Stimulated activated CD8-positive, alpha-beta memory T cell treated with anti-CD3 and anti-CD28 coated beads, Interleukin-4, amount 100 ng/mL, for 24 hours (primary cell): ENCODE data around the gene ADAMTS6.
"Not testable (repeated sequence)": the region's sequence is repeated elsewhere in the genome, so short reads cannot be mapped to it uniquely, and the experiment has no call there.

Experiments
- DNase-seq: peaks from one replicate; pipeline ENCODE4 v3.0.0-alpha.2; 2020; ENCODE audit warnings: low read depth

The ADAMTS6 gene, protein sequence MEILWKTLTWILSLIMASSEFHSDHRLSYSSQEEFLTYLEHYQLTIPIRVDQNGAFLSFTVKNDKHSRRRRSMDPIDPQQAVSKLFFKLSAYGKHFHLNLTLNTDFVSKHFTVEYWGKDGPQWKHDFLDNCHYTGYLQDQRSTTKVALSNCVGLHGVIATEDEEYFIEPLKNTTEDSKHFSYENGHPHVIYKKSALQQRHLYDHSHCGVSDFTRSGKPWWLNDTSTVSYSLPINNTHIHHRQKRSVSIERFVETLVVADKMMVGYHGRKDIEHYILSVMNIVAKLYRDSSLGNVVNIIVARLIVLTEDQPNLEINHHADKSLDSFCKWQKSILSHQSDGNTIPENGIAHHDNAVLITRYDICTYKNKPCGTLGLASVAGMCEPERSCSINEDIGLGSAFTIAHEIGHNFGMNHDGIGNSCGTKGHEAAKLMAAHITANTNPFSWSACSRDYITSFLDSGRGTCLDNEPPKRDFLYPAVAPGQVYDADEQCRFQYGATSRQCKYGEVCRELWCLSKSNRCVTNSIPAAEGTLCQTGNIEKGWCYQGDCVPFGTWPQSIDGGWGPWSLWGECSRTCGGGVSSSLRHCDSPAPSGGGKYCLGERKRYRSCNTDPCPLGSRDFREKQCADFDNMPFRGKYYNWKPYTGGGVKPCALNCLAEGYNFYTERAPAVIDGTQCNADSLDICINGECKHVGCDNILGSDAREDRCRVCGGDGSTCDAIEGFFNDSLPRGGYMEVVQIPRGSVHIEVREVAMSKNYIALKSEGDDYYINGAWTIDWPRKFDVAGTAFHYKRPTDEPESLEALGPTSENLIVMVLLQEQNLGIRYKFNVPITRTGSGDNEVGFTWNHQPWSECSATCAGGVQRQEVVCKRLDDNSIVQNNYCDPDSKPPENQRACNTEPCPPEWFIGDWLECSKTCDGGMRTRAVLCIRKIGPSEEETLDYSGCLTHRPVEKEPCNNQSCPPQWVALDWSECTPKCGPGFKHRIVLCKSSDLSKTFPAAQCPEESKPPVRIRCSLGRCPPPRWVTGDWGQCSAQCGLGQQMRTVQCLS (N-terminal part only)

DNA sequence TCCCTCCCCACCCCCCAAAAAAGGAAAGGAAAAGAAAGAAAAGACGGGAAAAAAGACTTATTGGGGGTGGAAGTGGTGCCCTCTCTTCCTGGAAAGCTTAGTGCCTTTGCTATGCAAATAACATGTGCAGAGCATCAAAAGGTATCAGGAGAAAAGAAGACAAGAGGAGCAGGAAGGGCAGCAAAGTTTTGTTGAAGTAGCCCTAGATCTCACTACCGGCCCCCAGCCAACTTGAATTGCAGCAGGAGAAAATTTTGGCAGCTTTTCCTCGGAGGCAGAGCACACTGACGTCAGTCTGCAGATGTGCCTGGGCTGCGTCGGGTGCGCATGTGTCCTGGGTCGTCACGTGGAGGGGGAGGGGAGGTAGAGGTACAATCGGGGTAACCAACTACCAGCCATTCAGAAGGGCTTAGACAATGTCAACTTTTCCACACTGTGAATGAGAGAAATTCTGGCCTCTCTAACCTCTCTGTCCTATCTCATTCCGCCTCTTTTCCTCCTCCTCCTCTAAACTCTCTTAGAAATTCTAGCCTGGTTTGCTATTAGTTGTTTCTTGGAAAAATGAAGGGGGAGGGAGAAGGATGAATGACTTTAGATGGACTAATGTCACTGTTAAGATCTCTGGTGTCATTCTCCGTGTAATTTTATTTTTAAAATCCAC, at the start of gene ADAMTS6:
TSS of gene ADAMTS6 (minus strand) at position 286 of the 661 bp plus-strand sequence. CDS start 8,247 bp downstream, outside the sequence.
- peak; percentile 68 for DNase-seq

DNA sequence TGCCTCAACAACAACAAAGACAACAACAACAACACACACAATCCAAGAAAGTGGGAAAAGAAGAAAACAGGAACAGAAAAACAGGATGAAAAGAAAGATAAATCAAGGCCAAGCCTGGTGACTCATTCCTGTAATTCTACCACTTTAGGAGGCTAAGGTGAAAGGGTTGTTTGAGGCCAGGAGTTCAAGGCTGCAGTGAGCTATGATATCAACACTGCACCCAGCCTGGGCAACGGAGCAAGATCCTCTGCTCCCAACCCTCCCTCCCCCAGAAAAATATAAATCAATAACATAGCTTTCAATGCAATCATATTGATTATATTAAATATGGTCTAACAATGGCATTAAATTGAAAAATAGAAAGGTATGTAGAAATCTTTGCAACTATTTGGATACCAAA, 49.2 kb upstream of the ADAMTS6 start:
- no peak for DNase-seq

DNA sequence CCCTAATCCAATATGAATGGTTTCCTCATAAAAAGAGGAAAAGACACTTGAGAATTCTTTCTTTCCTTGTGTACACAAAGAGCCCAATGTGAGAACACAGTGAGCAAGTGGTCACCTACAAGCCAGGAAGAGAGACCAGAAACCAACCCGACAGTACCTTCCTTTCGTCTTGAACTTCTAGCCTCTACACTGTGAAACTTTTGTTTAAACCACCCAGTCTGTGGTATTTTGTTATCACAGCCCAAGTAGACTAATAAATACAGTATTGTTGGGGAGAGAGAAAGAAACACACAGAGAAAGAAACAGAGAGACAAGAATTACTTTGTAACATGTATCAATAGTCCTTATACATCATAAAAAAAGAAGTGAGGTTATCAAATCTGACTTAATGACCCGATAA, 44.0 kb upstream of the ADAMTS6 start:
- DNase-seq: no peak

DNA sequence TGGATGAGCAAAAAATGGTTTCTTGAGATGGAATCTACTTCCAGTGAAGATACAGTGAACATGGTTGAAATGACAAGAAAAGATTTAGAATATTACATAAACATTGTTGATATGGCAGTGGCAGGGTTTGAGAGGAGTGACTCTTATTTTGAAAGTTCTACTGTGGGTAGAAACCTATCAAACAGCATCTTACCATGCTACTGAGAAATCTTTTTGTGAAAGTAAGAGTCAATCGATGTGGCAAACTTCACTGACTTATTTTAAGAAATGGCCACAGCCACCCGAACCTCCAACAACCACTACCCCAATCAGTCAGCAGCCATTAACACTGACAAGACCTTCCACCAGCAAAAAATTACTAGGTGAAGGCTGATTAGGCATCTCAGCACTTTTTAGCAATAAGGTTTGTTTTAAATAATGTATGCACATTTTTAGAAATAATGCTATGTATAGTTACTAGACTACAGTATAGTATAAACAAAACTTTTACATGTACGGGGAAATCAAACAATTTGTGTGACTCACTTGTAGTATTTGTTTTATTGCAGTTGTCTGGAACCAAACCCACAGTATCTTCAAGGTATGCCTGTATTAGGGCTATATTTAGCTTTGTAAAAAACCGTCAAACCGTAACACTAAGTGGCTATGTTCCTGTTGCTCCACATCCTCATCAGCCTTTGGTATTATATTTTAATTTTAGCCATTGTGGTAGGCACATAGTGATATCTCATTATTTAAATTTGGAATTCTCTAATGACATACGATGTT, 30.6 kb upstream of the ADAMTS6 start:
- no peak for DNase-seq

DNA sequence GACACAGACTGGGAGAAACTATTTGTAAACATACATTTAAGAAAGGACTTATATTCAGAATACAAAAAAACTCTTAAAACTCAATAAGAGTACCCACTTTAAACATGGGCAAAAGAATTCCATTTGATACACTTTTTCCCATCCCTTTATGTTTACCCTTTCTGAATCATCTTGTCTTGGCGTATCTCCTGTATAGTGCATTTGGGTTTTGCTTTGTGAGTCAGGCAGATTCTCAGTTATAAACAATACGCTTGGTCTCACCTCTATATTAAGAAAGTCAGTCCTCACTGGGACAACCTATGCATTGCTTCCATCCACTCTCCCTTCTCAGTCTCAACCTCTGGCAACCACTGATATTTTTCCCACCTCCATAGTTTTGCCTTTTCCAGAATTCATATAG, 27.3 kb upstream of the ADAMTS6 start:
- DNase-seq: no peak

DNA sequence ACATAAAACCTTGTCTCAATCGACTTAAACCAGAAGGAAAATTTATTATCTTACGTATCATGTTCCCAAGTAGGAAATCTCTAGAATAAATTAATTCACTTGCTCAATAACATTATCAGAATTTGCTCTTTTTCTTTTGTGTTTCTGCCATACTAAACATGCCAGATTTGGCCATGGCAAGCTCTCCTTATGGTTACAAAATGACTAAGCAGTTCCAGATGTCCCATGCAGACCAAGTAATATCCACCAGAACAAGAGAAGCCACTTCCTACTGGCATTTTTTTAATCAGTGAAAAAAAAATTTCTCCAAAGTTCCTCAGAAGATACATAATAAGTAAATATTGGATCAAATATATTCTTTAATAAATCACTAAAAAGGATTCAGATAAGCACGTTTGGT, 25.2 kb upstream of the ADAMTS6 start:
- no peak for DNase-seq

DNA sequence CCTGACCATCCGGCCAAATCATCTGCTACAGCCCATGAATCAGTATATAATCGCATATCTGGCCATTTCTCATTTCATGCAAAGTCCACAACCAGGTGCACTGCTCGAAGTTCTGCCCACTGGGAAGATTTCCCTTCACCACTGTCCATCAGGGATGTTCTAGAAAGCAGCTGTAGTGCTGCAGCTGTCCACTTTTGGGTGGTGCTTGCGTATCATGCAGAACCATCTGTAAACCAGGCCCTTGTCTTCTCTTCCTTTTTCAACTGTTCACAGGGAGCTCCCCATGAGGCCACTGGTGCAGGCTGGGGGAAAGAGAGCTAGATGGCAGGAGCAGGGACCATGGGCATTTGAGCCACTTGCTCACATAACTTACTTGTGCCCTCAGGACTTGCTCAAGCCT, 7.4 kb upstream of the ADAMTS6 start:
- DNase-seq: no peak

DNA sequence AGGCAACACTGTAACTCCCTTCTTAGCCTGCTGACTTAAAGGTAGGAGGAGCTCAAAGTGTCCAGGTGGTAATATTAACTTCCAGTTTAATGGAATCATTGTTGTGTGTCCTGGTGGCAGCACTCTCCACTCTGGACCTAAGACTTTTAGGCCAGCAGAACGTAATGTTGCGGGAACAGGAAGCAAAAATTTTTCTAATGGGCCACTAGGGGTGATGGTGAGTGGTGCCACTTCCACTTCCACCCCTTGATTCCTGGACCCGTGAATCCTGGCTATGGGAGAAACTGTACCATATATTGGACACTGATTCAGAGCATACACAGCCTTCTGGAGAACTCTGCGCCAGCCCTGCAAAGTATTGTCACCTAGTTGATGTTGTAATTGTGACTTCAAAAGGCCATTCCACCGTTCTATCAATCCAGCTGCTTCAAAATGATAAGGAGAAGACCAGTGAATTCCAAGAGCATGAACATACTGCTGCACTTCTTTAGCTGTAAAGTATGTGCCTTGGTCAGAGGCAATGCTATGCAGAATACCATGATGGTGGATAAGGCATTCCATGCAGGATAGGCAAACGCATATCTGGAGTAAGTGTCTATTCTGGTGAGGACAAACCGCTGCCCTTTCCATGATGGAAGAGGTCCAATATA, 6.4 kb upstream of the ADAMTS6 start:
- not testable (repeated sequence) for DNase-seq

DNA sequence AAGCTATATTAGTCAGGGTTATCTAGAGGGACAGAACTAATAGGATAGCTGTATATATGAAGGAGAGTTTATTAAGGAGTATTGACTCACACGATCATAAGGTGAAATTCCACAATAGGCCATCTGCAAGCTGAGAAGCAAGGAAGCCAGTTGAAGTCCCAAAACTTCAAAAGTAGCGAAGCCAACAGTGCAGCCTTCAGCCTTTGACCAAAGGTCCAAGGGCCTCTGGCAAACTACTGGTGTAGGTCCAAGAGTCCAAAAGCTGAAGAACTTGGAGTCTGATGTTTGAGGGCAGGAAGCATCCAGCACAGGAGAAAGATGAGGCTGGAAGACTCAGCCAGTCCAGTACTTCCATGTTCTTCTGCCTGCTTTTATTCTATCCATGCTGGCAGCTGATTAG, 5.1 kb upstream of the ADAMTS6 start:
- DNase-seq: not testable (repeated sequence)

DNA sequence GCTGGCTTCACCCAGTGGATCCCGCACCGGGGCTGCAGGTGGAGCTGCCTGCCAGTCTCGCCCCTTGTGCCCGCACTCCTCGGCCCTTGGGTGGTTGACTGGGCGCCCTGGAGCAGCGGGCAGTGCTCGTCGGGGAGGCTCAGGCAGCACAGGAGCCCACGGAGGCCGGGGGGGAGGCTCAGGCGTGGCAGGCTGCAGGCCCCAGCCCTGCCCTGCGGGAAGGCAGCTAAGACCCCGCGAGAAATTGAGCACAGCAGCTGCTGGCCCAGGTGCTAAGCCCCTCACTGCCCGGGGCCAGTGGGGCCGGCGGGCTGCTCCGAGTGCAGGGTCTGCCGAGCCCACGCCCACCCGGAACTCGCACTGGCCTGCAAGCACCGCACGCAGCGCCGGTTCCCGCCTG, 3.7 kb upstream of the ADAMTS6 start:
- no peak for DNase-seq

DNA sequence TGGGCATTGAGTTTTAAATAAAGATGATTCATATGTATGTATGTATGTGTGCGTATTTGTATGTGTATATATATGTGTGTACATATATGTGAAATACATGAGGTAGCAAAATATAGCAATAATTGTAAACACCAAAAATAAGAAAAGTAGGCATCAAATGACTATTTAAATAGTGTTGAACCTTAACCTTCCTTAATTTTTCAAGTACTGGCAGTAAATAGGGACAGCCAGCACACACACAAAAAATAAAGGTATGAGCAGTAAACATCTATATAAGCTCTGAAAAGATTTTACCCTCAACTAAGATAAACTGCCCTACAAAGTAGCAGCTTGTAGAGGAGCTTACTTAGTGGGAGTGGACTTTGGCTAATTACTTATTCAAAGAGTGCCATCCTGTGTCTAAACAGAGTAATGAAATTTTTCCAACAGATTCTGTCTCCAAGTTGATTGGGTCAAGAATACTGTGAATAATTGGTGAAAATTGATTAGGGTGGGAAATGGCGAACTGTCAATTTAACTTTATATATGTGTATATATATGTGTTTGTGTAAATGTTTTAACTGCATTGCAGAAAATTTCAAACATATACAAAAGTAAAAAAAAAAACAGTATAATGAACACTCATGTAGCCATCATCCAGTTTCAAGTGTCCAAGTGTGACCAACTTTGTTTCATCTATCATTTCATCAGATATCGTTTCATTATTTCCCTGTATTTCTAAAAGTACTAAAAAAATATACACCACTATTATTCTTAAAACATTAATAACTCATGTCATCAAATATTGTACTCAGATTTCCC, 2.0 kb upstream of the ADAMTS6 start:
- no peak for DNase-seq

DNA sequence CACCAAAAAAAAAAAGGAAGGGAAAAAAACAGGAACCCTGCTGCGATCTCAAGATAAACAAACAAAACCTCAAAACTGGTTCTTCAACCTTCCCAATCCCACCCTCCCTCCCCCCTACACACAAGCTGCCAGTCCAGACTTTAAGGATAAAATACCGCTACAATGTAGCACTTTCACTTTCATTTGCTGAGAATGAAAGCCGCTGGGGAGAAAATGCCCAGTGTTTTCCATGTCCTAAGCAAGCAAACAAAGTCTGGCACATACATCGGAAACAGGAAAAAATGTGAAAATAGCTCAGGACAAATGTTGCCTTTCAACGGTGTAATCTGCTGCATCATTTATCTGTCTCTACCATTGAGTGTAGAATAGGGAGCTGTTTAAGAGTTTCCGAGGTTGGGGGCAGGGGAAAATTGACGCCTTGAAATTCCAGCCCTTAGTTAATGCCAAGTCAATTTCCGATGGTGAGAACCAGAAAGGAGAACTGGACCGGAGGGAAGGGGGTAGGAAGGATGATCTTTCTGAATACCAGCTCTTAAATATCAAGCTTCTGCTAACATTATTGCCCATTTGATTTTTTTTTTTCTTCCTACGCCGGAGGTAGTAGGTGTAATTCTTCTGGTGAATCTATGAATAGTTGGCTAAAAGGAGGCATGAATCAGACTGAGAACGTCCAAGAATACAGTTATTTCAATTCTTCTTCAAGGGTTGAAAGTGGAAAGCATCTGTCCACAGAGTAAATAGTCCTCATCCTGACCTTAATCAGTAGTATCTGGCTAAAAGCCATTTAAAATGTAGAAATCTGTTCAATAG, 1.2 kb upstream of the ADAMTS6 start:
- no peak for DNase-seq

DNA sequence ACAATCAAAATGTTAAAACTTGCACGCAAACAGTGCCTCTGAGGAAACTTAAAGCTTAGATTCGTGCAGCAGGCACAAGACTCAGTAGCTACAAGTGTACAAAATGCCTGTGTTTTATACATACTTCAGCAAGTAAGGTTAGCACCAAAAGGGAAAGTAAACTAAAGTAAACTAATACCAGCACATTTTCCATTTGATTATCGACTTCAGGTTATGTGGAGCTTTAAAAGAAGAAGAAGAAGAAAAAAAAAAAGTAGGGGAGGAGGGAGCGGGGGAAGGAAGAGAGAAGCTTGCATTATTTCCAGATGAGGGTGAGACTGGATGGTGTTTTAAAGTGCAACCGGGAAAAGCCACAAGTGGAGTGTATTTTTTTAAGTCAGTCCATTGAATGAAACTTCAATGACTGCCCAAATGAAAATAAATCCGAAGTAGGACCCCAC, 596 bp upstream of the ADAMTS6 start:
- no peak for DNase-seq

DNA sequence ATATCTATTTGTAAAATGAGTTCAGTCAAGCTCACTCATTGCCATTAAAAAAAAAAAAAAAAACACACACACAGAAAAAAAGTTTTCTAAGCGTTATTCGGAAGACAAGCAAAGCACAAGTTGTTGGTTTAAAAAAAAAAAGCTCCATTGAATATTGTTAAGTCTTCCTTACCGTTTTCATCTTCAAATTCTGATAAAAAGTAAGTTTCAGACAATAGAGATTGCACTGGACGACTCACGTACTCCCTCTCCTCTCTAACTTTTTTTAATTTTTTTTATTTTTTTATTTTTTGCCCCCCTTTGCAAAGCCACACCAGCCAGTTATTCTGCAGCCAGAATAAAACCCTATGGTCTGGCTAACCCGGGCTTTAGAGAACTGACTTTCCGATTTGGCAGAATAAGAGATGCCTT, 544 bp downstream of the ADAMTS6 start:
- DNase-seq: no peak

DNA sequence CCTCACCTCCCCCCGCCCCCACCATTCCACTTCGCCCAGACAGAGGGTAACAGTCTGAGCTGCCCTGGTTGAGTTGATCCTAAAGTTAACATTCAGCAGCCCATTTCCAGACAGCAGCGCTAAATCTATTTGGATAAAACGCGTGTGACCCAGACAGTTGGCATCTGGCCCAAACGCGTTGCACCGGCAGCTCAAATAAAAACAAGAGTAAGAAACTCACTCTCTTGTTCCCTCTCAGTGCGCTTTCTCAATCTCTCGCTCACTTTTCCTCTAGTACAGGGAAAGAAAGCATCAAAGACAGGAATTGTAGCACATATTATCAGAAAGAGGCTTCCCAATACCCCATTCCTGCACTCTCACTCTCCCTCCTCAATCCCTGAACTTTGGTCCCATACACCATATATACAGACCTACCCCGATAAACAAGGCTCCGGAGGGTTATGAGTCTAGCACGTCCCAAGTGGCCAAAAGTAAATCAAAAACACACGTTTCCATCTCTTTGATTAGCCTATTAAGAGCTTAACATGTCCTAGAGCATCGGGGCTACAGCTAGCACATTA, 1.3 kb downstream of the ADAMTS6 start:
- peak; percentile 15 for DNase-seq

DNA sequence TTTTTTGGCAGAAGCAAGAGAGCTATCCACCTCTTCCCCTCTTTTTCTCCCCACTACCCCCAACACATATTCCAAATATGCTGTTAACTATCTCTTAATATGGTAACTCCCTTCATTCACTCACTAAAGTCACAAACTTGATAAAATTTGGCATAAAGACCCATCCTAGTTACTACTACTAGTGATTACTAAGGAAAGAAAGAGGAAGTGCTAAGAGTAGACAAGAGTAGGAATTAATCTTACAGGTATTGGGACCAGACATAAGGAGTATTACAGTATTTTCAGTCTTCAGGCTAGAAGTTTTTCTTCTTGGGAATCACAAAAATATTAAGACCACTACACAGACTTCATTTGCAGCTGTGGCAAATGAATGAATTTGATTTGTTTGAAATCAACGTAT, 2.2 kb downstream of the ADAMTS6 start:
- no peak for DNase-seq

DNA sequence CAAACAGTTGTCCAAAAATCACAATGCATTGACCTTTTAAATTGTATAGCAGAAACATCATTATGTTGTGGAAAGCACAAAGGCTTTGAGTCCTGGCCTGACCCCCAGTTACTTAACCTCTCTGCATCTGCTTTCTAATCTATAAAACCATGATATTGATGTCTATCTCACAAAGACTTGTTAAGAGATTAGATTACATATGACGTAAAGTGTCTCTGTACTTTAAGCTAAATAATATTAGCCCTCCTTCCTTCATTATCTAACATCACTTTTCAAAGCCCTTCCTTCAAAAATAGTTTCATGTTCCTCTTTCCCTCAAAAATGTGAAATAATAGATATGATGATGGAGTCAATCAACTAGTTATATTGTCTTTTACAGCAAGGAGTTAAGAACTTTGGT, 3.4 kb downstream of the ADAMTS6 start:
- no peak for DNase-seq

DNA sequence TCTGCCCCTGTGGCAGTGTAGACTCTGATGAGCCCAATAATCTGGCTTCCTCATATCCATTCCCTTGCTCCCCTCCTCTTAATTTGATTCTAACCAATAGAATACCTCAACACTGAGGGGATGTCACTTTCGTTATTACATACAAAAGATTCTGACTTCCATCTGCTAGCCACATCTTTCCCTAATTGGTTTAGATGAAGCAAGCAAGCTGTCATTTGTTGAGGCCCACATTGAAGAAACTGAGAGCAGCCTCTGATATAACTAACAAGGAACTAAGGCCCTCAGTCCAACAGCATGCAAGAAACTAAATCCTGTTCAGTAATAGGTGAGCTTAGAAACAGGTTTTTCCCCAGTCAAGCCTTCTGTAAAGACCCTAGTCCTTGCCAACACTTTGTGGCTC, 5.8 kb downstream of the ADAMTS6 start:
- no peak for DNase-seq

DNA sequence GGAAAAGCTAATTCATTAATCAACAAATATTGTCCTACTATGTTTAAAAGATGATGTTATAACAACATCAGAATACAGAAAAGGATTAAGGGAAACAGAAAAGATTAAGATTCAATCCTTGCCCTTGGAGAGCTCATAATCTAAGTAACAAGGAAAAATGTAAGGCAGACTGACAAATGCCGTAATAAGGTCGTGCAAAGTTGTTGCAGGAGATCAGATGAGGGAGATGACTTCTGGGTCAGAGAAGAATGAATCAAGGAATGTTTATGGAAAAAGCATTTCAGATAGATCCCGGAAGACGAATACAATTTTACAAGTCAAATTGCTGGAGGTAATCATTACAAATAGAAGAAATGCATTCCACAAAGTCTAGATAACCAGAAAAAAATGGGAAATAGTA, 6.4 kb downstream of the ADAMTS6 start:
- DNase-seq: no peak
